ENCODE data around the gene STXBP4.

STXBP4 gene

DNA sequence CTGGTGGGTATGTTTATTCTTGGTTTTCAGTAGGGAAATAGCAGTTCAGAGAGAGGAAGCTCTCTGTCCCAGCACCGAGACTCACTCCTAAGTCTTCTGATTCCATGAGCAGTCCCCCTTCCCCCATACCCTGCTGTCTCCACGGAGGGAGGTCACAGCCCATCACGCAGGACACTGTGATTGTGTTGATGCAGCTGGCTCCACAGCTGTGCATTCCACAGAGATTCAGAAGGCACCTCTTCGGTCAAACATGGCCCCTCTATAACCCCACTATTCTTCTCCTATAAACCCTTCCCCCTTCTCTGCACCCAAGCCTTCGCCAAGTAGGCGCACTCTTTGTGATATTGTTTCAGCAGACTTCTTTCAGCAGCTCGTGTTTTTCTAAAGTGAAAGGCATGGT is 191.9 kb downstream of the STXBP4 start:
- Histone ChIP-seq H3K4me2 (ENCODE audit: low read length) (no peak overlapping the region), H3F3A (ENCODE audit: insufficient read depth, low read length) (no peaks in the 10 kb centered on the region), H3K9me2 (ENCODE audit: low read depth, low read length) (no peaks in the 10 kb centered on the region), H3K27me3 (ENCODE audit: insufficient read depth, low read length) (no peaks in the 10 kb centered on the region), H3K4me3 (ENCODE audit: low read depth, low read length, poor library complexity, severe bottlenecking) (no peak overlapping the region), H4K20me1 (ENCODE audit: insufficient read depth, low read length) (no peaks in the 10 kb centered on the region), H3K4me1 (ENCODE audit: insufficient read depth, low read length, severe bottlenecking) (no peaks in the 10 kb centered on the region), H3K9ac (ENCODE audit: low read length) (no peak overlapping the region), H3K27ac (ENCODE audit: low read depth, low read length, poor library complexity, severe bottlenecking) (no peak overlapping the region), H2AFZ (ENCODE audit: low read length) (no peak overlapping the region), H3K79me2 (ENCODE audit: insufficient read depth, low read length) (no peaks in the 10 kb centered on the region), H3K36me3 (ENCODE audit: insufficient read depth, low read length) (no peaks in the 10 kb centered on the region), H3K9me3 (ENCODE audit: low read length) (no peaks in the 10 kb centered on the region)
- TF ChIP-seq EZH2 (IDR thresholded peaks at IDR 0.05; ENCODE audit: borderline replicate concordance, low read length) = no peak
- TF ChIP-seq, protein P1, sequence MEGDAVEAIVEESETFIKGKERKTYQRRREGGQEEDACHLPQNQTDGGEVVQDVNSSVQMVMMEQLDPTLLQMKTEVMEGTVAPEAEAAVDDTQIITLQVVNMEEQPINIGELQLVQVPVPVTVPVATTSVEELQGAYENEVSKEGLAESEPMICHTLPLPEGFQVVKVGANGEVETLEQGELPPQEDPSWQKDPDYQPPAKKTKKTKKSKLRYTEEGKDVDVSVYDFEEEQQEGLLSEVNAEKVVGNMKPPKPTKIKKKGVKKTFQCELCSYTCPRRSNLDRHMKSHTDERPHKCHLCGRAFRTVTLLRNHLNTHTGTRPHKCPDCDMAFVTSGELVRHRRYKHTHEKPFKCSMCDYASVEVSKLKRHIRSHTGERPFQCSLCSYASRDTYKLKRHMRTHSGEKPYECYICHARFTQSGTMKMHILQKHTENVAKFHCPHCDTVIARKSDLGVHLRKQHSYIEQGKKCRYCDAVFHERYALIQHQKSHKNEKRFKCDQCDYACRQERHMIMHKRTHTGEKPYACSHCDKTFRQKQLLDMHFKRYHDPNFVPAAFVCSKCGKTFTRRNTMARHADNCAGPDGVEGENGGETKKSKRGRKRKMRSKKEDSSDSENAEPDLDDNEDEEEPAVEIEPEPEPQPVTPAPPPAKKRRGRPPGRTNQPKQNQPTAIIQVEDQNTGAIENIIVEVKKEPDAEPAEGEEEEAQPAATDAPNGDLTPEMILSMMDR (IDR thresholded peaks at IDR 0.05; ENCODE audit: low read length) = no peak

DNA sequence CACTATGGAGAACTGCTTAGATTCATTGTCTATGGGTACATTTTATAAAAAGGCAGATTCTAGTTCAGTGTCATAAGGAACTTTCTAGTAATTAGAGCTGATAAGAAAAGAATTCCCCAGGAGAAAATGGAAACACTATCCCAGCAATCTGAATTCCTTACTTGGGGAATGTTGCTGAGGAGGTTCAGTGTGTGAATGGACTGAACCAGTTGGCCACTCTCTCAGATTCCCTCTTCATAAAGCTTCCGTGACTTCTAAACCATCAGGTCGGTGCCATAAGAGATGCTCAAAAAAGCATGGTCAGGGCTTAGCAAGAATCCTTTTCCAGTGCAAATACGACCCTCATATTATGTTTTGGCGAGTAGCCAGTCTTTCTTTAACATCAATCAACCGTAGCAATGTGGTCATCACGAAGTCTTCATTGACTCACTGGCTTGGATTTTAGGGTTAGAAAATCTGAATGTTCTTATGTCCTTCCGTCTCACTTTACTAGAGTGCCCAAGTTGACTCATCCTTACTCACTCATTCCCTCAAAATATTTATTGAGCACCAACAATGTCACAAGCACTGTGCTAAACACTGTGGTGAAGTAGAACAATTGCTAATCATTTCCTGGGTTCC is 193.5 kb downstream of the STXBP4 start:
- no peaks in the 10 kb centered on the region for H3K4me1 ChIP-seq (ENCODE audit: insufficient read depth, low read length, severe bottlenecking)
- no peak overlapping the region for H3K9ac ChIP-seq (ENCODE audit: low read length)
- H3K36me3 ChIP-seq (ENCODE audit: insufficient read depth, low read length) = no peaks in the 10 kb centered on the region
- no peaks in the 10 kb centered on the region for H3K79me2 ChIP-seq (ENCODE audit: insufficient read depth, low read length)
- no peak overlapping the region for H3K4me2 ChIP-seq (ENCODE audit: low read length)
- no peak for TF ChIP-seq EZH2 (IDR thresholded peaks at IDR 0.05; ENCODE audit: borderline replicate concordance, low read length)
- TF ChIP-seq, protein P1 (IDR thresholded peaks at IDR 0.05; ENCODE audit: low read length) = no peak
- H3K27me3 ChIP-seq (ENCODE audit: insufficient read depth, low read length) = no peaks in the 10 kb centered on the region
- no peak overlapping the region for H3K27ac ChIP-seq (ENCODE audit: low read depth, low read length, poor library complexity, severe bottlenecking)
- H4K20me1 ChIP-seq (ENCODE audit: insufficient read depth, low read length) = no peaks in the 10 kb centered on the region
- H3K9me3 ChIP-seq (ENCODE audit: low read length) = no peaks in the 10 kb centered on the region
- no peak overlapping the region for H3K4me3 ChIP-seq (ENCODE audit: low read depth, low read length, poor library complexity, severe bottlenecking)
- no peak overlapping the region for H2AFZ ChIP-seq (ENCODE audit: low read length)
- no peaks in the 10 kb centered on the region for H3K9me2 ChIP-seq (ENCODE audit: low read depth, low read length)
- no peaks in the 10 kb centered on the region for H3F3A ChIP-seq (ENCODE audit: insufficient read depth, low read length)

DNA sequence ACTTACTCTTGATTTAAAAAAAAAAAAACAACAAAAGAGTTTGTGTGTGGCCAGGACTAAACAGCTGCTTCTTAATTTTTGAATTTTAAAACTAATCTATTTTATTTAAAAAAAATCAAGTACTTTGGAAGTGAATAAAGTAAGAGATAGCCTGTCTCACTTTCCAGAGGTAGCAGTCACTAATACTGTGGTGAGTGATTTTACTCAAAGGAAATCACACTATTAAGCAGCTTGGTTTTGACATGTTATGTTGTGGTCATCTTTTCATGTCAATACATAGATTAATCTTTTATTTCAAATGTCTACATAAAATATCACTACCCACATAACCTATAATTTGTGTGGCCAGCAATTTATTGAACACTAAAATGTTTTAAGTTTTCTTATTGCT is 194.0 kb downstream of the STXBP4 start:
- Histone ChIP-seq H3K9me3 (ENCODE audit: low read length) (no peaks in the 10 kb centered on the region), H3K27ac (ENCODE audit: low read depth, low read length, poor library complexity, severe bottlenecking) (no peak overlapping the region), H3K27me3 (ENCODE audit: insufficient read depth, low read length) (no peaks in the 10 kb centered on the region), H3K36me3 (ENCODE audit: insufficient read depth, low read length) (no peaks in the 10 kb centered on the region), H3K9ac (ENCODE audit: low read length) (no peak overlapping the region), H2AFZ (ENCODE audit: low read length) (no peak overlapping the region), H3K4me3 (ENCODE audit: low read depth, low read length, poor library complexity, severe bottlenecking) (no peak overlapping the region), H3K4me2 (ENCODE audit: low read length) (no peak overlapping the region), H4K20me1 (ENCODE audit: insufficient read depth, low read length) (no peaks in the 10 kb centered on the region), H3K4me1 (ENCODE audit: insufficient read depth, low read length, severe bottlenecking) (no peaks in the 10 kb centered on the region), H3F3A (ENCODE audit: insufficient read depth, low read length) (no peaks in the 10 kb centered on the region), H3K9me2 (ENCODE audit: low read depth, low read length) (no peaks in the 10 kb centered on the region), H3K79me2 (ENCODE audit: insufficient read depth, low read length) (no peaks in the 10 kb centered on the region)
- TF ChIP-seq, protein P1 (IDR thresholded peaks at IDR 0.05; ENCODE audit: low read length) = no peak
- no peak for TF ChIP-seq EZH2 (IDR thresholded peaks at IDR 0.05; ENCODE audit: borderline replicate concordance, low read length)

Data from OCI-LY1 (cell line).